ENCODE measurements around the gene FALEC.

DNA sequence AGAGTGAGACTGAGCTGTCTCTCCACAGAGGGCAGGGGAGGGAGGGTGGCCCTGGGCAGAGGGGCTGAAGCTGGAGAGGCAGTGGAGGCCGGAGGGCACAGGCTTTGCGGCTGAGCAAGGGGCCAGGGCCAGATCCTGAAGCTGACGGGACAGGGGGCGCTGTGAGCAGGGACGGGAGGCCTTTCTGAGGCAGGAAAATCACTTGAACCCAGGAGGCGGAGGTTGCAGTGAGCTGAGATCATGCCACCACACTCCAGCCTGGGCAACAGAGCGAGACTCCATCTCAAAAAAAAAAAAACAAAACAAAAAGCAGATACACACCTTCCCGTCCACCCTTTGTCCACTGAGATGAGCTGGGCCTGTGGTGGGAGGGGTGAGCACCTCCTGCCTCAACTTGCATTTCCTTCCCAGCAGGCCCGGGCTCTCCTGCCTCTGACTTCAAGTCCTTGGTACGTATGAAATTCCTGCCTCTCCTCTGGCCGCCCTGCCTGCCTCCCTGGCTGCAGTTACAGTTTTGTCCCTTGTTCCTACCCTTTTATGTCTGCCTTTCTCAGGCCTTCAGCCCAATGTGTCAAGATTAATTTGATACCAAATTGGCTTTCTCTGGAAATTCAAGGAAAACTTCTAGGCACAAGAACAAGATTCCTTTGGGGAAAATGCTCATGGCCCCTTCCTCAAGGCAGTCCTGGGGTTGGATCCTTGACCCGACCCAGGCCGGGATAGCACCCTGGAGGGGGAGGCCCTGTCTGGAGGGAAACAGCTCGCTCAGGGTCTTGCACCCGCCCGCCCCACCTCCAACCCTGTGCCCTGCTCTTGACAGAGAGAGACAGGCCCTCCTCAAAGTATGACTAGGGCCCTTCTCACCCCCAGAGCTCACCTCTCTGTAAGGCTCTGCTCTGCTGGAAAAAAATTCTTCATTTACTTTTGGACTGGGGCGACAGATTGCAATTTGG is 22.5 kb downstream of the FALEC start:
- TF ChIP-seq POLR2AphosphoS5 (IDR thresholded peaks at IDR 0.05) = peak in 1 of 3 donors; percentile 11
- TF ChIP-seq, protein P1, sequence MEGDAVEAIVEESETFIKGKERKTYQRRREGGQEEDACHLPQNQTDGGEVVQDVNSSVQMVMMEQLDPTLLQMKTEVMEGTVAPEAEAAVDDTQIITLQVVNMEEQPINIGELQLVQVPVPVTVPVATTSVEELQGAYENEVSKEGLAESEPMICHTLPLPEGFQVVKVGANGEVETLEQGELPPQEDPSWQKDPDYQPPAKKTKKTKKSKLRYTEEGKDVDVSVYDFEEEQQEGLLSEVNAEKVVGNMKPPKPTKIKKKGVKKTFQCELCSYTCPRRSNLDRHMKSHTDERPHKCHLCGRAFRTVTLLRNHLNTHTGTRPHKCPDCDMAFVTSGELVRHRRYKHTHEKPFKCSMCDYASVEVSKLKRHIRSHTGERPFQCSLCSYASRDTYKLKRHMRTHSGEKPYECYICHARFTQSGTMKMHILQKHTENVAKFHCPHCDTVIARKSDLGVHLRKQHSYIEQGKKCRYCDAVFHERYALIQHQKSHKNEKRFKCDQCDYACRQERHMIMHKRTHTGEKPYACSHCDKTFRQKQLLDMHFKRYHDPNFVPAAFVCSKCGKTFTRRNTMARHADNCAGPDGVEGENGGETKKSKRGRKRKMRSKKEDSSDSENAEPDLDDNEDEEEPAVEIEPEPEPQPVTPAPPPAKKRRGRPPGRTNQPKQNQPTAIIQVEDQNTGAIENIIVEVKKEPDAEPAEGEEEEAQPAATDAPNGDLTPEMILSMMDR (IDR thresholded peaks at IDR 0.05) = no peak
